D341Med (cell line): ENCODE measurements around the gene CCZ1B.
"Not testable (repeated sequence)": the region's sequence is repeated elsewhere in the genome, so short reads cannot be mapped to it uniquely, and the experiment has no call there.

Source experiments
- DNase-seq: peaks from one replicate; pipeline ENCODE4 v3.0.0; 2012; ENCODE audit warnings: low spot score

The CCZ1B gene

DNA sequence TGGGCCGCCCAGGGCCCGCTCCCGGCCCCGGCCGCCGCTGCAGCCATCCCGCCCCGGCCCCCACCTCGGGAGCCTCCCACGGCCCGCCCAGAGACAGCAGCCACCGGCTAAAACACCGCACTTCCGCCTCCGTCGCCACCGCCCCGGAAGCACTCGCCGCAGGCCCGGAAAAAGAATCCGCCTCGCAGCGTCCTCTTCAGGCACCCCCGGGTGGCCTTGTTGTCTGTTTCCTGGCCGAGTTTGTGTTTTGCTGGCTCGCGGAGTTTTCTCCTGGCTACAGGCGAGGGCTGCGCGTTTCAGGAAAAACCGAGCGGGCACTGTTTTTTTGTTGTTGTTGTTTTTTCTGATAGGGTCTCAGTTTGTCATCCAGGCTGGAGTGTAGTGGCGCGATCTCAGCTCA, at the start of gene CCZ1B:
Gene CCZ1B (minus strand): TSS at position 125 of the 400 bp plus-strand sequence. CDS start 78 bp downstream, at position 47.
- DNase-seq = not testable (repeated sequence)

DNA sequence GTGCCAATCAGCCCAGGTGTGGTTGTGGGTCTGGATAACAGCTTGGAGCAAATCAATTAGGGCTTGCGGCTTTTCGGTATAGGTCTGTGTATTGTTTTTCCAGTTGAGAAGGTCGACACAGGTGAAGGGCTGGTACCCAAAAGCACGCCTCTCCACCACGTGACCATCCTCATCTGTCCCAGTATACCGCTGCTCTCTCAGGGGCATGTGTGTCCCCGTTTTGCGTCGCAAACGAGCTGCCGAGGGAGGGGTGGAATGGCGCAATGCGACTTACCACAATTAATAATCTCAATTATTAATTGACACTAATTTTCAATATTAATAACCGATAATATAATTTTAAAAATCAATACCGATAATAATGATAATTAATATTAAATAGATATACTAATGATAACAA, 48.9 kb upstream of the CCZ1B start:
- DNase-seq = not testable (repeated sequence)

DNA sequence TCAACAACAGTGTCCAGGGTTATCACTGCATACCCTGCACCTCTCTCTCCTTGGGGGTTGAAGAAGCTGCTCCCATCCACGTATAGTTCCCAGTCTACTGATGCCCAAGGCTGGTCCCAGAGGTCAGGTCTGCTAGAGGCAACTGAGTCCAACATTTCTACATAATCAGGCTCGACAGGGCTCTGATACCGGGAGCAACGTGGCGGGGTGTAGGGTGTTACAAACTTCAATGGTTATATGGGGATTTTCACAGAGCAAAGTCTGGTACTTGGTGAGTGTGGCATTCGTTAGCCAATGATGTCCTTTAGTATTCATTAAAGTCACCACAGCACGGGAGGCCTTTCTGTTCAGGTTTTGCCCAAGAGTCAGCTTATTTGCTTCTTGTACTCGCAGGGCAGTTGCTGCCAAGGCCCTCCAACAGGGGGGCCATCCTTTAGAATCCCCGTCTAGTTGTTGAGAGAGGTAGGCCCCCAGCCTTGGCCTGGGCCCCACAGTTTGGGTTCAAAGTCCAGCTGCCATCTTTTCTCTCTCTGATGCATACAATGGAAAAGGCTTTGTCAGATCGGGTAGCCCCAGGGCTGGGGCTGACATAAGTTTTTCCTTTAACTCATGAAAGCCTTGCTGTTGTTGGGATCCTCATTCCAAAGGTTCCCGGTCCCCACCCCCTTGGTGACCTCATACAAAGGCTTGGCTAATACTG, 46.3 kb upstream of the CCZ1B start:
- DNase-seq = not testable (repeated sequence)

DNA sequence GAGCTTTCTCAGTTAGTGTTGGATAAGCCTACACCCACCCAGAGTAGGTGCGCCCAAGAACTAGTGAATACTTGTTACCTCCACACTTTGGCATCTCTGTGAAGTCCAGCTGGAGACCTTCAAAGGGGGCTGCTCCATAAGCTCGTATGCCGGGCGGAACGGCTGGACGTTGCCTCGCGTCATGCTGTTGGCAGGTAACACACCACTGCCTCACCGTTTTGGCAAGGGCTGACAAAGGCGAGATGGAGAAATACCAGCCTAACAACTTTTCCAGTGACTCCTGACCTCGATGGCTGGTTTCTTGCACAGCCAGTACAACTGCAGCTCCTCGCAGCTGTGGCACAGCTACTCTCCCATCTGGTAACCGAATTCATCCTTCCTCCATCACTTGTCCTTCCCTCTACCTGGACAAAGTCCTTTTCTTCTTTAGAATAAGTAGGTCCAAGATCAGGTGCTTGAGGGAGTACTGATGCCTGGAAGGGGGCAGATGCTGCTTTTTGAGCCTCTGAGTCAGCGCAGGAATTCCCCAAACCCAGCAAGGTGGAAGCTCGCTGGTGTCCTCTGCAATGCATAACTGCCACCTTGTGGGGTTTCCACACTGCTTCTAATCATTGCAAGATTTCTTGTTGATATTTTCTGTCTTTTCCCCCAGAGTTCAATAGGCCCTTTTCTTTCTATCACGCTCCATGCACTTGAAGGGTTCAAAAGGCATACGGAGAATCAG, 45.5 kb upstream of the CCZ1B start:
- DNase-seq = not testable (repeated sequence)

DNA sequence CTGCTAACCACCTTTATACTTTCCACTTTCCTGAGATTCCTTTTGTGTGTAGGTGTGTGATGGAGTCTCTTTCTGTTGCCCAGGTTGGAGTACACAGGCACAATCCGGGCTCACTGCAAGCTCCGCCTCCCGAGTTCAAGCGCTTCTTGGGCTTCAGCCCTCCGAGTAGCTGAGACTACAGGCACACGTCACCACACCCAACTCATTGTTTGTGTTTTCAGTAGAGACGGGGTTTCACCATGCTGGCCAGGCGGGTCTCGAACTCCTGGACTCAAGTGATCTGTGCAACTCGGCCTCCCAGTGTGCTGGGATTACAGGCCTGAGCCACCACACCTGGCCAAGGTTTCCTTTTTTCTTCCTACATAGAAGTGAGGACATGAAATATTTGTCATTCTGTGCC, 38.7 kb upstream of the CCZ1B start:
- not testable (repeated sequence) for DNase-seq

DNA sequence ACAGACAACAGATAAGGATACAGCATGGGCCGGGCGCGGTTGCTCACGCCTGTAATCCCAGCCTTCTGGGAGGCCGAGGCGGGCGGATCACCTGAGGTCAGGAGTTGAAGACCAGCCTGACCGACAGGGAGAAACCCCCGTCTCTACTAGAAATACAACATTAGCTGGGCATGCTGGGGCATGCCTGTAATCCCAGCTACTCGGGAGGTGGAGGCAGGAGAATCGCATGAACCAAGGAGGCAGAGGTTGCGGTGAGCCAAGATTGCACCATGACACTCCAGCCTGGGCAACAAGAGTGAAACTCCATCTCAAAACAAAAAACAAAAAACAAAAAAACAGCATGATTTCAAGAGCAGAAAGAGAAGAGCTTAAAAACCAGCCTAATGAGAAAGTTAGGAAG, 38.1 kb upstream of the CCZ1B start:
- DNase-seq = not testable (repeated sequence)

DNA sequence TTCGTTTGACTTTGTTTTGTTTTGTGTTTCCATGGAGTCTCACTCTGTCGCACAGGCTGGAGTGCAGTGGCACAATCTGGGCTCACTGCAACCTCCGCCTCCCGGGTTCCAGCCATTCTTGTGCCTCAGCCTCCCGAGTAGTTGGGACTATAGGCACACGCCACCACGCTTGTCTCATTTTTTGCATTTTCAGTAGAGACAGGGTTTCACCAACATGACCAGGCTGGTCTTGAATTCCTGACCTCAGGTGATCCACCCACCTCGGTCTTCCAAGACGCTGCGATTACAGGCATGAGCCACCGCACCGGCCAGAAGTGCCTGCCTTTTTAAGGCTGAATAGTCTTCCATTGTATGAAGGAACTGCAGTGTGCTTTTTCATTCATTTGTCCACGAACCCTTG, 36.8 kb upstream of the CCZ1B start:
- DNase-seq = not testable (repeated sequence)

DNA sequence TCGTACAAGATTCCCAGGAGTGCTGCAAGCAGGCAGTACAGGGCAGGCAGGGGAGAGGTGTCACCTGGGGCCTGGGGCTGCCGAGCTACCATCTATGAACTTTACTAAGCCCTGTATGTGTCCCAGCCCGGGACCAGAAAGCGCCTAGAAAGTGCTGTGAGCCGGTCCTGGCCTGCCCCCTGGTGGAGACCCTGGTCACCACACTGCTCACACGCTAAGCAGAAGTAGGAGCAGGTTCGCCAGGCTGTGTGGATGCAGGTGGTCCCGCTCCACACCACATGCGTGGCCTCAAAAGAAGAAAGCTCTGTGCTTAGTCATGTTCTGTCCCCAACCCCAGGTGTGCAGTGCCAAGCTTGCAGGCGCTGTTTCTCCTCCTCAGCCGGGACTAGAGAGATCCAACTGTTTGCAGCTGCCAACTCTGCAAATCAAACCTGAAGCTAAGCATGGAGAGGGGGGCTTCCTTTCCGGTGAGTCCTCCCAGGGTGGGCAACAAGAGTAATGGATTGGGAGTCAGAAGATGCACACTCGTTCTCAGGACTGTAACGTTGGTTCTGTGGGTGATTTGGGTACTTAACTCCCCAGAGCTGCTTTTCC, 31.7 kb upstream of the CCZ1B start:
- DNase-seq = peak; percentile 72

DNA sequence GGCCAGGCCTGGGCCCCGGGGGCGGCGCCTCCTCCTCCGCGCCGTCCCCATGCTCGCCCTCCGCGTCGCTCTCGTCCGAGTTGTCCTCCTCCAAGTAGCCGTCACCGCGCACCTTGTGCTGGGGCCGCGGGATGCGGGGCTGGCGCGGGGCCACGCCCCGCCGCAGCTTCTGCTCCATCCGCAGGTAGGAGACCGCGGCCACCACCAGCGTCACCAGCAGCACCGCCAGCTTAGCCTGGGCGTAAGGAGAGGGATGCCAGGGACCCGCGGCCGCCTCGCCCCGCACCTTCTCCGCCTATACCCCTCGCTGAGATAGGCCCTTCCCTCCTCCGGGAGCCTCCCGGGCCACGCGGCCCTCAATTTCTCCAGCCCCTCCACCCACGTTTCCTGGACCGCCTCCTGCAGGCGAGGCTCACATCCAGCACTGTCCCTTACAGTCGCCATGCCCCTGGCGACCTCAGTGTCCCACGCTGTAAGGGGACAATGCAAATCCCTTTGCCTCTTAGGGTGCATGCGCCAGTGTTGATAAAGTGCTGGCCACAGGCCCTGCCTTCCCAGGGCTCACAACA, 29.6 kb upstream of the CCZ1B start:
- DNase-seq = not testable (repeated sequence)

DNA sequence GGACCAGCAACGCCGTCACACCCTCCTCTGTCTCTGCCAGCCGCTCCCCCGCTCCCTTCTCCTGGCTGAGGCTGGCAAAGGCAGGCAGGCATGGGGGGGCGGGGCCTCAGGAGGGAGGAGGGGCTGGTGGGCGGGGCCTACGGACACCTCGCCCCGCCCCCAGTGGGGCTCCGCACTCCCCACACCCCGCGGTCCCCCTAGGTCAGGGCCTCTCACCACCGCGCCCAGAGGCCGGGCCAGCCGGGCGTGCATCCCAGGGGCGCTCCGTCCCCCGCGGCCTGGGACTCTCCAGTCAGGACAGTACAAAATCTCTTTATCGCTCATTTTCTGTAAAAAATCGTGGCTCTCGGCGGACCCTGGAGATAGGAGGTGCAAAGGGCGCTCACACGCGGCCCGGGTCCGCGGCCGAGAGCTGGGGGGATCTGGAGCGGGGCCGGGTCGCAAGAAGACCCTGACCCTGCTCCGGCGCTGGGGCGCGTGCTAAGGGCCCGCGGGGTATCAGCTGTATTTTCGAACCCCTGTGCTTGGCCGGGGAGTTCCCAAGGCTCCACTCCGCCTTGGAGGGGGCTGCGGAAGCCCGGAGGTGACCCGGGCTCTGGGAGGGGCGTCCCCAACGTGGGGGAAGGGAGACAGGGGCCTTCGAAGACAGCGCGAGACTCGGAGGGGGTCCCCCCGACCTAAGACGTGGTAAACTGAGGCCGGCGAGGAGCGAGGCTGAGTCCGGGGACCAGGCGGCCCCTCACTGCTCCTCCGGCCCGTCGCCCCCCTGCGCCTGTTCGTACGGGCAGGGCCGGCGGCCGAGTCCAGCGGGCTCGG, 28.9 kb upstream of the CCZ1B start:
- not testable (repeated sequence) for DNase-seq

DNA sequence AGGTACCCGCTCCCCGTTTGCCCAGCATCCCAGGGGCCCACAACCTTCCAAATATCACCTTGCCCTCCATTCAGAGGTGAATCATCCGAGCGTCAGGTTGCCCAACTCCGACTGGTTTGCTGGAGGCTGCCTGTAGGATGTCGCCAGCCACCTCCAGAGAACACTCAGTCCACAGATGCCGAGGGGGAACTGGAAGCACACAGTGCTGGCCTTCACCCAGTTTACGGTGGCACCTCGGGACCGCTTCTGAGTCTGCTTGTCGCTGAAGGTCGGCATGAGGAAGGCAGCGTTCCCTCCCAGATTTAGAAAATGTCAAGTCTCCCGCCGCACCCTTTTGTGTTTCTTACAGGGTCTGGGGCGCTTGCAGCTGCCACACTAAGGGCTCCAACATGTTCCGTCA, 27.6 kb upstream of the CCZ1B start:
- not testable (repeated sequence) for DNase-seq

DNA sequence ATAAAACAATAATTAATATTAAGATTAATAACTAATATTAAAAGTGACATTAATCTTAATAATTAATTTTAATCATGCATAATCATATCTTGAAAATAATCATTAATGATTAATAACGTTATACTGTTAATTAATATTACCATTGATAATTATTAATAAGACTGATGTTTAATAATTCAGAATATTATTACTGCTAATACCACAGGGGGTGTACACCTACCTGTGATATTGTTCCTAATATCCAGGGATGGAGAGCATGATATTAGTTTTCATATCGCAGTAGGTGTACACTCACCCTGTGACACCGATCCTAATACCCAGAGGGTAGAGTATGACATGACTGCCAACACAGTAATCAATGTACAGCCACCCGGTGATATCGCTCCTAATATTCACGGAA, 23.1 kb upstream of the CCZ1B start:
- DNase-seq = not testable (repeated sequence)

DNA sequence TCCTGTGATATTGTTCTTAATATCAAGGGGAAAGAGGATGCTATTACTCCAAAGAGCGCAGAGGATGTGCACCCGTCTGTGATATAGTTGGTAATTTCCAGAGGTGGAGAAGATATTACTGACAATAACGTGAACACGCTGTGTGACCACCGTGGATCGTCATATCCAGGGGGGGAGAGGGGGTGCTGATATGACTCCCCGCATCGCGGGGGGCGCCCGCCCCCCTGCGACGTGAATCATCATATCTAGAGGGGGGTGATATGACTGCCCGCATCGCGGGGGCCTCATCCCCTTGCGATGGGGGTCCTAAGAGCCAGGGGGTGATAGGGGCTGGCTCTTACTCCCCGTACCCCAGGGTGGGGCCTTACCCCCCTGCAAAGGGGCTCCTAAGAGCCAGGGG, 21.7 kb upstream of the CCZ1B start:
- not testable (repeated sequence) for DNase-seq

DNA sequence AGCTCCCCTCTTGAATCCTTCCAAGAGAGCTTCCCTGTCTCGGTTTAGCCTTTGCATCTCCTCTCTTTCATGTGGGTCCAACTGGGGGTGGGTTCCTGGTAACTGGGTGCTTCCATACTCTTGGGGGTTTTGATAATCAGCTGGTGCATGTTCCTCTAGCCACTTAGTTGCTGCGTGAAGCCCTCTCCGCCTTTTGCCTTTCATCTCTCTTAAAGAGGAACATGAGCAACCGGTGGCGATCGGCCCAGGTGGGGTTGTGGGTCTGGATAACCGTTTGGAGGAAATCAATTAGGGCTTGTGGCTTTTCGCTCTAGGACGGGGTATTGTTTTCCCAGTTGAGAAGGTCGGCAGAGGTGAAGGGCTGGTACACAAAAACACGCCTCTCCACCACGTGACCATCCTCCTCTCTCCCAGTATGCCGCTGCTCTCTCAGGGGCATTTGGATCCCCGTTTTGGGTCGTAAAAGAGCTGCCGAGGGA, 19.9 kb upstream of the CCZ1B start:
- DNase-seq = not testable (repeated sequence)

DNA sequence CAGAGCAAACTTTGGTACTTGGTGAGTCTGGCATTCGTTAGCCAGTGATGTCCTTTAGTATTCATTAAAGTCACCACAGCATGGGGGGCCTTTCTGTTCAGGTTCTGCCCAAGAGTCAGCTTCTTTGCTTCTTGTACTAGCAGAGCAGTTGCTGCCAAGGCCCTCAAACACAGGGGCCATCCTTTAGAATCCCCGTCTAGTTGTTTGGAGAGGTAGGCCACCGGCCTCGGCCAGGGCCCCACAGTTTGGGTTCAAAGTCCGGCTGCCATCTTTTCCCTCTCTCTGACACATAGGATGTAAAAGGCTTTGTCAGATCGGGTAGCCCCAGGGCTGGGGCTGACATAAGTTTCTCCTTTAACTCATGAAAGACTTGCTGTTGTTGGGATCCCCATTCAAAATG, 17.6 kb upstream of the CCZ1B start:
- DNase-seq = not testable (repeated sequence)

DNA sequence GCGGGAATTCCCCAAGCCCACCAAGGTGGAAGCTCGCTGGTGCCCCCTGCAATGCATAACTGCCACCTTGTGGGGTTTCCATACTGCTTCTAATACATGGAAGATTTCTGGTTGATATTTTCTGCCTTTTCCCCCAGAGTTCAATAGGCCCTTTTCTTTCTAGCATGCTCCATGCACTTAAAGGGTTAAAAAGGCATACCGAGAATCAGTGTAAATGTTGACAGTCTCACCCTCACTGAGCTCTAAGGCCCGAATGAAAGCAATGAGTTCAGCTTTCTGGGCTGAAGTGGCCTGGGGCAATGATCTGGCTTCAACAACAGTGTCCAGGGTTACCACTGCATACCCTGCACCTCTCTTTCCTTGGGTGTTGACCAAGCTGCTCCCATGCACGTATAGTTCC, 17.0 kb upstream of the CCZ1B start:
- not testable (repeated sequence) for DNase-seq

DNA sequence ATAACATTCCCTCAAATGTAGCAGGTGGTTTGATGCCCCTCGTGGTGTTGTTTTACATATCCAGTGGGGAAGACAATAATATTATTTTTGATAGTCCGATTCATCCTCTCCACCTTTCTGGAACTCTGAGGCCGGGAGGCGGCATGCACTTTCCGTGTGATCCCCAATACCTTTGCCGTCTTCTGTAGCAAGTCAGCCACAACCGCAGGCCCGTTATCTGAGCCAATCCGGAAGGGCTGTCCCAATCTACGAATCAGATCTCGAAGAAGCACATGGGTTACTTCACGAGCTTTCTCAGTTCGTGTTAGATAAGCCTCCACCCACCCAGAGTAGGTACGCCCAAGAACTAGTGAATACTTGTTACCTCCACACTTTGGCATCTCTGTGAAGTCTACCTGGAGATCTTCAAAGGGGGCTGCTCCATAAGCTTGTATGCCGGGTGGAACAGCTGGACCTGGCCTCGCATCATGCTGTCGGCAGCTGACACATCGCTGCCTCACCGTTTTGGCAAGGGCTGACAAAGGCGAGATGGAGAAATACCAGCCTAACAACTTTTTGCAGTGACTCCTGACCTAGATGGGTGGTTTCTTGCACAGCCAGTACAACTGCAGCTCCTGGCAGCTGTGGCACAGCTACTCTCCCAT, 16.3 kb upstream of the CCZ1B start:
- not testable (repeated sequence) for DNase-seq

DNA sequence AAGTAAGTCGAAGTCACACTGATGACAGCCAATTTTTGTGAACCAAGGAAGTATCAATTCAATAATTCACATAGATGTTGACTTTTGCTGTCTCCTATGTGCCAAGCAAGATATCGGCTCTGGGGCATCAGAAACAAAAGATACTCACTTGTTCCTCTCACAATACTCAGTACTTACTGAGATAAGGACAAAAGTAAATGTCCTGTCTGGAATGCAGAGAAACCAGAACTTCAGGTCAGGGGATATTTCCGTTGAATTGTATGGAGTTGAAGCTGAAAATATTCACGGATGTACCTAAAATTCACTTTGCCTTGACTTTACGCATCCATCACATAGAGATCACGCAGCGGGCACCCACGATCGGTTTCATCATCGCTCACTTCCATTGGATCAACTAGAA, 11.0 kb upstream of the CCZ1B start:
- DNase-seq = not testable (repeated sequence)

DNA sequence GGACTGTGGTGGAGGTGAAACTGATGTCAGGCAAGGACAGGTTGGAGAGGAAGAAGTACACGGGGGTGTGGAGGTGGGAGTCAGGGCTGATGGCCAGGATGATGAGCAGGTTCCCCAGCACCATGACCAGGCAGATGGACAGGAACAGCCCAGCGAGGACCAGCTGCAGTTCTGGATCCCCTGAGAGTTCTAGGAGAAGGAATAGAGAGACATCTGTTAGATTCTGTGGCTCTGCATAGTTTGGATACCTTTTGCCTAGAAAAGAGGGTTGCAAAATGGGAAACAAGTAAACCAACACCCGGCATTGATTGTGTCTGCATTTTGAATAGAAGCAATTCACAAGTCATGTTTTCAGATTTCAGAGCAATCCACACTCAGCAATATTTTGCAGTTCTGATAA, 9.4 kb upstream of the CCZ1B start:
- not testable (repeated sequence) for DNase-seq

DNA sequence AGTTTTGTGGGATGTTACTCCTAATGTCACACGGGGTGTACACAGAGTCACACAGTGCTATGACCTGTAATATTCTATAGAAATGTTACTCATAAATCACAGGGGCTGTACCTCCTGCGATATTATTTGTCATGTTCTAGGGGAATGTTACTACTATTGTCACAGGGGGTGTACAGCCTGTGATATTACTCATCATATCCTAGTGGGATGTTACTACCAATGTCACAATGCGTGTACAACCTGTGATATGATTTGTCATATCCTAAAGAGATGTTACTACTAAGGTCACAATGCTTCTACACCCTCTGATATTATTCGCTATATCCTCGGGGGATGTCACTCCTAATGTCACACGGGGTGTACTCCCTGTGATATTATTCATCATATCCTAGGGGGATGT, 7.6 kb upstream of the CCZ1B start:
- no peak for DNase-seq
